Transverse colon (tissue), 4 donors: Measurements from ENCODE around the gene CDK19.

Experiments
- CTCF ChIP-seq, 5 experiments: fragments of 200-600 bp in 3 of 5; fragments of 450-650 bp in 2 of 5; sonication (generic) in 3 of 5; IDR thresholded peaks; 1 replicate in 2 of 5; 2 replicates in 3 of 5; pipeline ENCODE4 v1.5.1; 2016 to 2017; ENCODE audit warnings: antibody characterized with exemption in 5 of 5, inconsistent platforms in 3 of 5, mild to moderate bottlenecking in 2 of 5, moderate library complexity in 1 of 5
- POLR2AphosphoS5 ChIP-seq, 3 donors: sonication (generic); formaldehyde crosslinking; IDR thresholded peaks; one replicate each; pipeline ENCODE4 v1.6.1; 2016; ENCODE audit warnings: antibody characterized with exemption in 3 of 3

GRCh38 chr6:110619275-110619908 lies 195.9 kb downstream of the CDK19 start:
- TF ChIP-seq CTCF (IDR thresholded peaks at IDR 0.05) (no peak), POLR2AphosphoS5 (IDR thresholded peaks at IDR 0.05) (no peak)
